CD4-positive, alpha-beta memory T cell (primary cell): ENCODE results near the gene MYO7B. TPM values are rescaled to one million over a fixed set of nuclear protein-coding genes. Genes with fewer than 3 reads are reported as not detected.
A peak's percentile ranks its signal among the peaks of the same experiment; 100 is the strongest.

Experiments
- CTCF ChIA-PET: fragments of 350-600 bp; sonication (Branson Sonifier 250); formaldehyde crosslinking; loops from one replicate; lab custom pipeline; 2021; ENCODE audit warnings: inconsistent platforms; ENCODE audit not compliant: partially characterized antibody; lab: Charles Lee
- POLR2A ChIA-PET: fragments of 350-600 bp; sonication (Branson Sonifier 250); formaldehyde crosslinking; loops from one replicate; lab custom pipeline; 2021; ENCODE audit not compliant: partially characterized antibody; lab: Charles Lee
- DNase-seq, 5 donors: peaks; one replicate each; pipeline versions ENCODE4 v3.0.0 to v3.0.0-alpha.2; 2020 to 2022; ENCODE audit warnings: mixed read lengths in 1 of 5
- H3K27ac ChIP-seq: one replicate; pipeline ENCODE4 v1.7.0; 2013; ENCODE audit warnings: low read depth, low read length
- H3K27me3 ChIP-seq: 2 replicates; pipeline ENCODE4 v1.7.0; 2013; ENCODE audit warnings: mild to moderate bottlenecking, low read length, moderate library complexity; ENCODE audit not compliant: insufficient read depth
- H3K36me3 ChIP-seq: 2 replicates; pipeline ENCODE4 v1.7.0; 2013; ENCODE audit warnings: mild to moderate bottlenecking, low read length, moderate library complexity; ENCODE audit not compliant: insufficient read depth
- H3K4me1 ChIP-seq: 2 replicates; pipeline ENCODE4 v1.7.0; 2013; ENCODE audit warnings: mild to moderate bottlenecking, low read length, moderate library complexity; ENCODE audit not compliant: insufficient read depth
- H3K4me3 ChIP-seq, 2 donors: one replicate each; pipeline ENCODE4 v1.7.0; 2013; ENCODE audit warnings: low read length in 2 of 2, mild to moderate bottlenecking in 1 of 2
- H3K9me3 ChIP-seq, 2 donors: one replicate each; pipeline ENCODE4 v1.7.0; 2013; ENCODE audit warnings: low read length in 2 of 2, control low read depth in 1 of 2; ENCODE audit not compliant: control insufficient read depth in 1 of 2
- H3K27ac Mint-ChIP-seq, 7 donors: one replicate each; pipeline ENCODE4 v1.8.0; 2020 to 2021; ENCODE audit warnings: mixed read lengths in 7 of 7, mild to moderate bottlenecking in 6 of 7, inconsistent platforms in 3 of 7, moderate library complexity in 3 of 7
- H3K27me3 Mint-ChIP-seq, 2 donors: one replicate each; pipeline ENCODE4 v1.8.0; 2020 to 2021; ENCODE audit warnings: mixed read lengths in 2 of 2
- H3K36me3 Mint-ChIP-seq, 2 donors: one replicate each; pipeline ENCODE4 v1.8.0; 2020 to 2021; ENCODE audit warnings: mixed read lengths in 2 of 2, inconsistent platforms in 1 of 2, mild to moderate bottlenecking in 1 of 2
- H3K4me1 Mint-ChIP-seq, 4 donors: one replicate each; pipeline ENCODE4 v1.8.0; 2020 to 2021; ENCODE audit warnings: mixed read lengths in 4 of 4, mild to moderate bottlenecking in 1 of 4
- H3K4me3 Mint-ChIP-seq, 8 donors: one replicate each; pipeline ENCODE4 v1.8.0; 2020 to 2021; ENCODE audit warnings: mixed read lengths in 8 of 8, mild to moderate bottlenecking in 7 of 8, moderate library complexity in 6 of 8, inconsistent platforms in 3 of 8
- H3K9me3 Mint-ChIP-seq, 8 donors: one replicate each; pipeline ENCODE4 v1.8.0; 2020 to 2021; ENCODE audit warnings: mixed read lengths in 8 of 8, mild to moderate bottlenecking in 5 of 8, inconsistent platforms in 3 of 8, moderate library complexity in 1 of 8
- intact Hi-C: fragments of 100-400 bp; cut with micrococcal nuclease; formaldehyde crosslinking; loops from one replicate; pipeline ENCODE4 v1.15.1; 2023
- polyA plus RNA-seq, 2 donors: library from polyadenylated mRNA; unstranded; fragments of 300-500 nt; fragmentation: Illumina TruSeq; gene quantifications; one replicate each; pipeline ENCODE4 v1.2.3, GENCODE V29; 2021
- total RNA-seq, 2 experiments: library from RNA; stranded (reverse); gene quantifications; one replicate each; pipeline ENCODE4 v1.2.3, GENCODE V29; 2021

MYO7B gene
- total and polyA plus RNA-seq, 4 experiments from 2014 or later = not detected

- POLR2A ChIA-PET = no interaction called here
- Mint-ChIP-seq H3K27ac (no peak overlapping the region), H3K4me3 (no peak overlapping the region), H3K27me3 (peaks cover 5 to 15% of the 10 kb centered on the region in 2 donors), H3K36me3 (peaks cover 0 to 8% of the 10 kb centered on the region in 2 donors), H3K9me3 (peaks cover 4 to 27% (median 16%) of the 10 kb centered on the region in 8 donors), H3K4me1 (peaks cover 0 to 4% (median 0%) of the 10 kb centered on the region in 4 donors)
- no peak for DNase-seq
- CTCF ChIA-PET = interaction anchor here (1.0 kb wide), 1 partner anchor 21 kb away, joined by 4 read pairs; no protein-coding TSS in a partner anchor
- Histone ChIP-seq H3K4me3 (no peak overlapping the region), H3K27me3 (no peaks in the 10 kb centered on the region), H3K4me1 (no peaks in the 10 kb centered on the region), H3K36me3 (no peaks in the 10 kb centered on the region), H3K9me3 (no peaks in the 10 kb centered on the region), H3K27ac (no peak overlapping the region)
- intact Hi-C loops = no loop called here
These were observed 24.9 kb downstream of the MYO7B start for GRCh38 chr2:127560201-127560930.

- Histone ChIP-seq H3K27me3 (no peaks in the 10 kb centered on the region), H3K9me3 (no peaks in the 10 kb centered on the region), H3K4me1 (no peaks in the 10 kb centered on the region), H3K4me3 (no peak overlapping the region), H3K27ac (no peak overlapping the region), H3K36me3 (no peaks in the 10 kb centered on the region)
- DNase-seq = no peak
- ChIA-PET POLR2A (no interaction called here), CTCF (no interaction called here)
- intact Hi-C loops = no loop called here
- Mint-ChIP-seq H3K27ac (no peak overlapping the region), H3K36me3 (peaks cover 0 to 8% of the 10 kb centered on the region in 2 donors), H3K4me1 (peaks cover 0 to 4% (median 0%) of the 10 kb centered on the region in 4 donors), H3K9me3 (peaks cover 2 to 23% (median 16%) of the 10 kb centered on the region in 8 donors), H3K4me3 (no peak overlapping the region), H3K27me3 (peaks cover 2 to 13% of the 10 kb centered on the region in 2 donors)
These were observed 25.4 kb downstream of the MYO7B start for GRCh38 chr2:127560931-127561280.

- Mint-ChIP-seq H3K9me3 (peaks cover 0 to 19% (median 13%) of the 10 kb centered on the region in 8 donors), H3K27me3 (peaks cover 2 to 13% of the 10 kb centered on the region in 2 donors), H3K27ac (no peak overlapping the region), H3K36me3 (peaks cover 0 to 8% of the 10 kb centered on the region in 2 donors), H3K4me3 (no peak overlapping the region), H3K4me1 (peaks cover 0 to 4% (median 0%) of the 10 kb centered on the region in 4 donors)
- no peaks in the 10 kb centered on the region for H3K9me3 ChIP-seq
- ChIA-PET CTCF (no interaction called here), POLR2A (no interaction called here)
- H3K27me3 ChIP-seq = no peaks in the 10 kb centered on the region
- no peak overlapping the region for H3K27ac ChIP-seq
- H3K36me3 ChIP-seq = no peaks in the 10 kb centered on the region
- no peak for DNase-seq
- no peak overlapping the region for H3K4me3 ChIP-seq
- H3K4me1 ChIP-seq = no peaks in the 10 kb centered on the region
- intact Hi-C loops = no loop called here
These were observed 25.9 kb downstream of the MYO7B start for GRCh38 chr2:127561371-127561770.

GRCh38 chr2:127562936-127563335, 27.5 kb downstream of the MYO7B start:
- Mint-ChIP-seq H3K27ac (no peak overlapping the region), H3K27me3 (peaks cover 2 to 8% of the 10 kb centered on the region in 2 donors), H3K9me3 (peaks cover 0 to 4% (median under 1%) of the 10 kb centered on the region in 8 donors), H3K36me3 (peaks cover 0 to under 1% of the 10 kb centered on the region in 2 donors), H3K4me1 (peaks cover 0 to 4% (median 0%) of the 10 kb centered on the region in 4 donors), H3K4me3 (peak overlapping the region in 1 of 8 donors; percentile 59)
- CTCF ChIA-PET = interaction anchor here (0.6 to 1.8 kb wide), 3 partner anchors 12 to 832 kb away, joined by 3 to 4 read pairs (median 3); no protein-coding TSS in a partner anchor
- Histone ChIP-seq H3K36me3 (no peaks in the 10 kb centered on the region), H3K4me1 (no peaks in the 10 kb centered on the region), H3K4me3 (no peak overlapping the region), H3K9me3 (no peaks in the 10 kb centered on the region), H3K27me3 (no peaks in the 10 kb centered on the region), H3K27ac (no peak overlapping the region)
- POLR2A ChIA-PET = no interaction called here
- intact Hi-C loops = no loop called here
- DNase-seq = no peak

GRCh38 chr2:127563458-127564428, 28.3 kb downstream of the MYO7B start:
- no peak overlapping the region for H3K4me3 Mint-ChIP-seq
- peaks cover 0 to 4% (median 0%) of the 10 kb centered on the region in 8 donors for H3K9me3 Mint-ChIP-seq
- H3K4me3 ChIP-seq = no peak overlapping the region
- H3K36me3 ChIP-seq = no peaks in the 10 kb centered on the region
- intact Hi-C loops = no loop called here
- no peaks in the 10 kb centered on the region for H3K9me3 ChIP-seq
- peaks cover 0 to 4% (median 0%) of the 10 kb centered on the region in 4 donors for H3K4me1 Mint-ChIP-seq
- H3K27me3 ChIP-seq = no peaks in the 10 kb centered on the region
- H3K27me3 Mint-ChIP-seq = peaks cover 2 to 8% of the 10 kb centered on the region in 2 donors
- H3K27ac Mint-ChIP-seq = peak overlapping the region in 2 of 7 donors; percentile 27 to 42
- POLR2A ChIA-PET = no interaction called here
- H3K4me1 ChIP-seq = no peaks in the 10 kb centered on the region
- no peak overlapping the region for H3K27ac ChIP-seq
- no peak for DNase-seq
- no peaks in the 10 kb centered on the region for H3K36me3 Mint-ChIP-seq
- CTCF ChIA-PET = interaction anchor here (0.6 to 1.8 kb wide), 3 partner anchors 11 to 831 kb away, joined by 3 to 4 read pairs (median 3); no protein-coding TSS in a partner anchor

- Histone ChIP-seq H3K27ac (no peak overlapping the region), H3K9me3 (no peaks in the 10 kb centered on the region), H3K36me3 (no peaks in the 10 kb centered on the region), H3K4me3 (no peak overlapping the region), H3K4me1 (no peaks in the 10 kb centered on the region), H3K27me3 (no peaks in the 10 kb centered on the region)
- Mint-ChIP-seq H3K4me3 (no peak overlapping the region), H3K27me3 (peaks cover 2 to 7% of the 10 kb centered on the region in 2 donors), H3K36me3 (no peaks in the 10 kb centered on the region), H3K9me3 (peaks cover 0 to 4% (median 0%) of the 10 kb centered on the region in 8 donors), H3K27ac (peak overlapping the region in 1 of 7 donors; percentile 27), H3K4me1 (peaks cover 0 to 4% (median 0%) of the 10 kb centered on the region in 4 donors)
- intact Hi-C loops = no loop called here
- ChIA-PET POLR2A (no interaction called here), CTCF (no interaction called here)
- no peak for DNase-seq
These were observed 29.2 kb downstream of the MYO7B start for GRCh38 chr2:127564429-127565260.
